Coronary artery (tissue), 2 donors: Measurements from ENCODE around the gene HS6ST2.

Source experiments
- DNase-seq: peaks from one replicate; pipeline ENCODE4 v3.0.0-alpha.2; 2017; ENCODE audit warnings: low spot score
- H3K27ac ChIP-seq, 2 donors: fragments of 200-600 bp; sonication (generic); one replicate each; pipeline ENCODE4 v1.5.1; 2016 to 2019
- H3K4me3 ChIP-seq: fragments of 200-600 bp; sonication (generic); 2 replicates; pipeline ENCODE4 v1.5.1; 2016; ENCODE audit warnings: mild to moderate bottlenecking, moderate library complexity
- TF ChIP-seq, protein P1 (sequence below): fragments of 200-600 bp; sonication (generic); IDR thresholded peaks from one replicate; pipeline ENCODE4 v1.5.1; 2019; ENCODE audit warnings: antibody characterized with exemption

HS6ST2 gene

DNA sequence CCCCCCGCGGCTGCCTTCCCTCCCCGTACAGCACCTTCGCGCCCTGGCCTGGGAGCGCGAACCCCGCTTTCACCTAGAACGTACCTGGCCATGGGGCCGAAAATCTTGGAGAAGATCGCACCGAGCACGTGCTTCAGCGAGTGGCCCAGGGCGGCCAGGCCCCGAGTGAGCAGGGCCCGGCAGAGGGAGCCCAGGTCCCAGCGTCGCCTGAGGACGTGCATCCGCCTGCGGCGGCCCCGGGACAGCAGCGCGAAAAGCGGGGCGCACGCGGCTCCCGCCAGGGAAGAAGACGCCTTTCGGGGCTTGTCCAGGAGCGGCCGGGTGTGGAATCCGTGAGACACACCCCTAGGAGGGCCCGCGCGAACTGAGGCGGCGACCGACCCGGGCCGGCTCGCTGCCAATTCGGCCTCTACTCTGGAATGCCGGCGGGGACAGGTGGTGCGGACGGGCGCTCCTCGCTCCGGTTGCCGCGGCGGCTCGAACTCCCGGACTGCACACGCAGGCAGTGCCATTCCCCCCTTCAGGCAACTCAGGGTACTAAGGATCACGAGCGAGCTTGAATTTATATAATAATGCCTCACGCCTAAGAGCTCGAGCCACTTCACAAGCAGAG is at the start of gene HS6ST2:
HS6ST2 (minus strand) TSS at position 539 of the 613 bp plus-strand sequence.
- TF ChIP-seq, protein P1, sequence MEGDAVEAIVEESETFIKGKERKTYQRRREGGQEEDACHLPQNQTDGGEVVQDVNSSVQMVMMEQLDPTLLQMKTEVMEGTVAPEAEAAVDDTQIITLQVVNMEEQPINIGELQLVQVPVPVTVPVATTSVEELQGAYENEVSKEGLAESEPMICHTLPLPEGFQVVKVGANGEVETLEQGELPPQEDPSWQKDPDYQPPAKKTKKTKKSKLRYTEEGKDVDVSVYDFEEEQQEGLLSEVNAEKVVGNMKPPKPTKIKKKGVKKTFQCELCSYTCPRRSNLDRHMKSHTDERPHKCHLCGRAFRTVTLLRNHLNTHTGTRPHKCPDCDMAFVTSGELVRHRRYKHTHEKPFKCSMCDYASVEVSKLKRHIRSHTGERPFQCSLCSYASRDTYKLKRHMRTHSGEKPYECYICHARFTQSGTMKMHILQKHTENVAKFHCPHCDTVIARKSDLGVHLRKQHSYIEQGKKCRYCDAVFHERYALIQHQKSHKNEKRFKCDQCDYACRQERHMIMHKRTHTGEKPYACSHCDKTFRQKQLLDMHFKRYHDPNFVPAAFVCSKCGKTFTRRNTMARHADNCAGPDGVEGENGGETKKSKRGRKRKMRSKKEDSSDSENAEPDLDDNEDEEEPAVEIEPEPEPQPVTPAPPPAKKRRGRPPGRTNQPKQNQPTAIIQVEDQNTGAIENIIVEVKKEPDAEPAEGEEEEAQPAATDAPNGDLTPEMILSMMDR: no peak
- peak within 1 kb of the TSS; percentile 69 for H3K4me3 ChIP-seq
- H3K27ac ChIP-seq: no peak within 1 kb of the TSS
- DNase-seq: no peak

DNA sequence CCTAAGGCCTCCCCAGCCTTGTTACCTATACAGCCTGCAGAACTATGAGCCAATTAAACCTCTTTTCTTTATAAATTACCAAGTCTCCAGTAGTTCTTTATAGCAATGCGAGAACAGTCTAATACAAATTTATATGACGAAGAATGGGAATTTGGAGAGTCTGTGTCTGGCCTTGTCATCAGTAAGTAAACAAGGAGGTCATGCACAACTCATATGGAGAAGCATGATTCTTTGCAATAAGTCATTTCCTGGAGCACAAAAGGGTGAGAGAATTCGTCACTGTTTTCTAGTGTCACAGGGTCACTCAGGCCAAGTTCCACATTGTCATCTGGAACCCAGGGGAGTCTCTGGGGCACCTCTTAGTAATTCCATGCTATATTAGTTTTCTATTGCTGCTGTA is 49.0 kb upstream of the HS6ST2 start:
- DNase-seq: no peak
- TF ChIP-seq, protein P1: no peak
- H3K4me3 ChIP-seq: no peak overlapping the region
- H3K27ac ChIP-seq: no peak overlapping the region

DNA sequence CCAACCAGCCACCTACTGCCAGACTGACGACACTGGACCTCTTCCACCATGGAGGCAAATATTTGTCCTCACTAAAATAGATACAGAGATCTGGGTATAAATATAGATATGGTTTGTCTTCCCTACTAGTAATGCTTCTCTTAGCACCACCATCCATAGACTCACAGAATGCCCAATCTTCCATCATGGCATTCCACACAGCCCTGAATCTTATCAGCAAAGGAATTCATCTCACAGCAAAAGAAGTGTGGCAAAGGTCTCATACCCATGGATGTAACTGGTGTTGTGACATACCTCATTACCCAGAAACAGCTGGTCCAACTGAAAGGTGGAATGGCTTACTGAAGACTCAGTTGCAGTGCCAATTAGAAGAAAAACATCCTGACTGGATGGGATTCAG is 47.2 kb upstream of the HS6ST2 start:
- TF ChIP-seq, protein P1: no peak
- H3K4me3 ChIP-seq: no peak overlapping the region
- no peak overlapping the region for H3K27ac ChIP-seq
- DNase-seq: no peak

DNA sequence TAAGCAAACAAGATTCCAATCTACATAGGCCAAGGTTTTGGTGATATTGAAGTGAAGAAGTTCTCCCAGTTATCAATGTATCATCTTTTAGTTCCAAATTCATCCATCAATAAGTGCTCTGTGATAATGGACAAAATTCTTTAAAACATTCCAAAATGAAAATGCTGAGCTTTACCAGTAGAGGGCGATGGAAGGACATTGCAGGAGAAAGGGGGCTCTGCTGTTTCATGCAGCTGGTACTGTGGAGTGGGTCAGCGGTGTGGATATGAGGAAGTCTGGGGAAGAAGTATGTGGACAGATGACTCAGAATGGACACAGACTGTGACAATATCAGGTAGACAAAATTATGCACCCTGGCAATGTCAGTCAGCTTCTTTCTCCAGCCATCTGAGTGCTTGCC is 46.6 kb upstream of the HS6ST2 start:
- no peak overlapping the region for H3K27ac ChIP-seq
- no peak for DNase-seq
- TF ChIP-seq, protein P1: peak; percentile 30
- H3K4me3 ChIP-seq: no peak overlapping the region

DNA sequence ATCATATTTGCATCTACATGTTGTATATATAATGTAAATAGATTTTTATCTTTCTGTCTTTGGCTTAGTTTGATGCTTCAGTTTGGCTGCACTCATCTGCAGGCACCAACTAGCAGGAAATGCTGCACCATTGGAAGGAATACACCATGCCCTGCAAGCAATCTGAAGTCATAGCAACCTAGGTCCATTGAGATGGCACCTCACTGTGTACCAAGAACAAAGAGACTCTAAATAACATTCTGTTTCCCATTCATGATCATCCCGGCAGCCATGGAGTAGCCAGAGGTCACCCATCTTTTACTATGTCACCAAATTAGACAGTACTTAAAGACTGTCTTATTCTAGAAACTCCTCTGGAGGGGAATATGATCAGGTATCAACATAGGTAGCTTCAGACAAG is 40.8 kb upstream of the HS6ST2 start:
- TF ChIP-seq, protein P1: no peak
- no peak for DNase-seq
- H3K27ac ChIP-seq: no peak overlapping the region
- H3K4me3 ChIP-seq: no peak overlapping the region

DNA sequence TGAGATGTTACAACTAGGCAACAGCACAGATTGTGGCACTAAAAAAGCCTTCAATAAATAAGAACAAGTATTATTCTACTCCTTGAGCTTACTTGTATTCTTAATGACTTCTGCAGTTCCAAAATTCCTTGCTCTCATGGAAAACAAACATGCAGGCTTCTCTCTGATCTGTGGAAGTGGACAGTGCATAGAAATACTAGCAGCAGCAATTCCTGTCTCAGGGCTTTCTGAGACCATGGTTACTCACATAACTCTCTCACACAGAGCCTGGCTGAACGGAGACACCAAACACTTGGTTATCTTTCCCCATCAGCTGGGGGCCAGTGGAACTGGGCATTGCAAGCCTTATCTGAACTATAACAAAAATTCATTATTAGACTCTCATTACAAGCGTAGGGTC is 32.4 kb upstream of the HS6ST2 start:
- TF ChIP-seq, protein P1: no peak
- DNase-seq: no peak

DNA sequence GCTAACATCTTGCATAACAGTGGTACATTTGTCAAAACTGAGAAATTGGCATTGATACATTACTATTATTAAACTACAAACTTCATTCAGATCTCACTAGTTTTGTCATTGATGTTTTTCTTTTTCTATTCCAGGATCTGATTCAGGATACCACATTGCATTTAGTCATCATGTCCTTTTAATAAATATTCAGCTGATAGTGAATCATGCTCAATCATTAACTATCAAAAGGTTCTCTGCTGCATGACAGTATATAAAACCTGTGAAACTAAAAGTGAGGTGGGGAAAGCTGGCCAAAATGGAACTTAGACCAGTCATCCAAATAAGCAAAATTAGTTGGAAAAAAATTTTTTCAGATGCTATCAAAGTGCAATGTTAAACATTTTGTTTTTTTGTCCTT is 28.1 kb upstream of the HS6ST2 start:
- no peak for DNase-seq
- H3K27ac ChIP-seq: no peak overlapping the region
- TF ChIP-seq, protein P1: no peak
- no peak overlapping the region for H3K4me3 ChIP-seq

More for the DNA sequence above, 32.4 kb upstream of the HS6ST2 start:
- Histone ChIP-seq H3K4me3 (no peak overlapping the region), H3K27ac (no peak overlapping the region)
